SK-N-SH treated with all-trans-retinoic acid at 6 μM for 48 hours (cell line): ENCODE results near the gene ART3.

Experiments
- ATAC-seq: fragments of 200-7000 bp; cut with Tn5 transposase; 3 replicates; pipeline ENCODE4 v1.9.1; 2020; ENCODE audit warnings: mild to moderate bottlenecking, moderate library complexity
- ARNTL ChIP-seq: fragments of 450-650 bp; formaldehyde crosslinking; IDR thresholded peaks from 2 replicates; pipeline ENCODE4 v1.5.0; 2020; ENCODE audit warnings: low read depth, mild to moderate bottlenecking, moderate library complexity, borderline replicate concordance
- BACH2 ChIP-seq: fragments of 250-450 bp; sonication (Bioruptor Pico); IDR thresholded peaks from 2 replicates; pipeline ENCODE4 v1.9.0; 2021; ENCODE audit warnings: mild to moderate bottlenecking, borderline replicate concordance
- CREB5 ChIP-seq: fragments of 250-450 bp; sonication (Bioruptor Pico); IDR thresholded peaks from 2 replicates; pipeline ENCODE4 v1.5.1; 2020; ENCODE audit warnings: low read depth, mild to moderate bottlenecking, moderate library complexity
- CSDC2 ChIP-seq: fragments of 250-450 bp; sonication (Bioruptor Pico); IDR thresholded peaks from 2 replicates; pipeline ENCODE4 v1.5.0; 2020; ENCODE audit warnings: mild to moderate bottlenecking, moderate library complexity
- CSRNP3 ChIP-seq: fragments of 250-450 bp; sonication (Bioruptor Pico); IDR thresholded peaks from 2 replicates; pipeline ENCODE4 v1.5.1; 2021; ENCODE audit warnings: mild to moderate bottlenecking, moderate library complexity
- ESRRG ChIP-seq: fragments of 250-450 bp; sonication (Bioruptor Pico); IDR thresholded peaks from 2 replicates; pipeline ENCODE4 v1.6.1; 2021; ENCODE audit warnings: mild to moderate bottlenecking
- GLIS3 ChIP-seq: fragments of 250-450 bp; sonication (Bioruptor Pico); IDR thresholded peaks from 2 replicates; pipeline ENCODE4 v1.5.0; 2020; ENCODE audit warnings: mild to moderate bottlenecking, moderate library complexity
- ISL1 ChIP-seq: fragments of 250-450 bp; sonication (Bioruptor Pico); IDR thresholded peaks from 2 replicates; pipeline ENCODE4 v2.1.2; 2022; ENCODE audit warnings: mild to moderate bottlenecking, moderate library complexity
- OSR1 ChIP-seq: fragments of 250-450 bp; sonication (Bioruptor Pico); IDR thresholded peaks from 2 replicates; pipeline ENCODE4 v1.8.0; 2022; ENCODE audit warnings: moderate library complexity, mild to moderate bottlenecking, inconsistent platforms
- RARB ChIP-seq: fragments of 250-450 bp; sonication (Bioruptor Pico); IDR thresholded peaks from 2 replicates; pipeline ENCODE4 v1.8.0; 2021; ENCODE audit warnings: mild to moderate bottlenecking, moderate library complexity
- SNAI2 ChIP-seq: fragments of 250-450 bp; sonication (Bioruptor Pico); IDR thresholded peaks from 2 replicates; pipeline ENCODE4 v1.5.0; 2020; ENCODE audit warnings: mild to moderate bottlenecking, moderate library complexity
- TCF4 ChIP-seq: fragments of 250-450 bp; sonication (Bioruptor Pico); IDR thresholded peaks from 2 replicates; pipeline ENCODE4 v1.8.0; 2021; ENCODE audit warnings: mild to moderate bottlenecking, moderate library complexity, borderline replicate concordance
- TOX ChIP-seq: fragments of 250-450 bp; sonication (Bioruptor Pico); IDR thresholded peaks from 2 replicates; pipeline ENCODE4 v1.8.0; 2021; ENCODE audit warnings: mild to moderate bottlenecking, moderate library complexity, borderline replicate concordance
- TSHZ2 ChIP-seq: fragments of 250-450 bp; sonication (Bioruptor Pico); IDR thresholded peaks from 2 replicates; pipeline ENCODE4 v1.5.0; 2020; ENCODE audit warnings: mild to moderate bottlenecking, moderate library complexity
- ZC3H10 ChIP-seq: fragments of 250-450 bp; sonication (Bioruptor Pico); IDR thresholded peaks from 2 replicates; pipeline ENCODE4 v1.5.1; 2021; ENCODE audit warnings: mild to moderate bottlenecking, moderate library complexity
- ZFP3 ChIP-seq: fragments of 250-450 bp; sonication (Bioruptor Pico); IDR thresholded peaks from 2 replicates; pipeline ENCODE4 v1.5.0; 2020; ENCODE audit warnings: mild to moderate bottlenecking, moderate library complexity
- ZNF565 ChIP-seq: fragments of 450-650 bp; formaldehyde crosslinking; conservative IDR thresholded peaks from 2 replicates; pipeline ENCODE4 v1.5.0; 2020; ENCODE audit warnings: low read depth, mild to moderate bottlenecking, moderate library complexity
- ZNF70 ChIP-seq: fragments of 450-650 bp; formaldehyde crosslinking; IDR thresholded peaks from 2 replicates; pipeline ENCODE4 v1.5.0; 2020; ENCODE audit warnings: mild to moderate bottlenecking, moderate library complexity

The ART3 gene

GRCh38 chr4:76105652-76106051, 31.1 kb downstream of the ART3 start:
- TF ChIP-seq SNAI2 (CRISPR knock-in tag) = no peak
- no peak for TF ChIP-seq ESRRG (CRISPR knock-in tag)
- TF ChIP-seq RARB (CRISPR knock-in tag) = no peak
- TF ChIP-seq GLIS3 = no peak
- no peak for TF ChIP-seq TCF4
- TF ChIP-seq CSRNP3 (CRISPR knock-in tag) = no peak
- TF ChIP-seq ARNTL (CRISPR knock-in tag) = no peak
- TF ChIP-seq CREB5 = no peak
- no peak for ATAC-seq

- TF ChIP-seq CSDC2 (CRISPR knock-in tag) (no peak), ZNF565 (CRISPR knock-in tag) (no peak), RARB (CRISPR knock-in tag) (no peak), ZFP3 (CRISPR knock-in tag) (no peak), ZNF70 (CRISPR knock-in tag) (no peak), ISL1 (CRISPR knock-in tag) (no peak)
Observed at GRCh38 chr4:76106442-76106841, 31.9 kb downstream of the ART3 start.

GRCh38 chr4:76108467-76109181, 34.1 kb downstream of the ART3 start:
- TF ChIP-seq ESRRG (CRISPR knock-in tag) (no peak), CSDC2 (CRISPR knock-in tag) (no peak), TSHZ2 (CRISPR knock-in tag) (no peak), TCF4 (no peak), ISL1 (CRISPR knock-in tag) (no peak), ZNF70 (CRISPR knock-in tag) (no peak), OSR1 (no peak), ZFP3 (CRISPR knock-in tag) (no peak), RARB (CRISPR knock-in tag) (no peak), TOX (CRISPR knock-in tag) (no peak), BACH2 (CRISPR knock-in tag) (no peak), CREB5 (no peak)
- peak; percentile 39; the same call in 1 of the 3 replicates for ATAC-seq

More at GRCh38 chr4:76106442-76106841, 31.9 kb downstream of the ART3 start:
- no peak for ATAC-seq

DNA sequence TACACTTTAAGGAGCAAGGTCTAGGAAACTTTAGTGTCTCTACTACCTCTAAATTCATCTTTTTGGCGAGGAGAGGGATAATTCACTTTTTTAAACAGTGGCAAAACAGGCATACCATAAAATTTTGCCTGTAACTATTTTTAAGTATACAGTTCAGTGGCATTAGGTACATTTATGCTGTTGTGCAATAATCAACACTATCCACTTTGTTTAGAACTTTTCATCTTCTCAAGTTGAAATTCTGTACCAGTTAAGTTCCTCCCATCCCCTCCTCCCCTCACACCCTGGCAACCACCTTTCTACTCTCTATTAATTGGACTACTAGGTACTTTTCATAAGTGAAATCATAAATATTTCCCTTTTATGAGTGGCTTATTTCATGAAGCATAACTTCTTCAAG, 42.3 kb downstream of the ART3 start:
- ATAC-seq = no peak
- no peak for TF ChIP-seq ZC3H10 (CRISPR knock-in tag)
- no peak for TF ChIP-seq CREB5

DNA sequence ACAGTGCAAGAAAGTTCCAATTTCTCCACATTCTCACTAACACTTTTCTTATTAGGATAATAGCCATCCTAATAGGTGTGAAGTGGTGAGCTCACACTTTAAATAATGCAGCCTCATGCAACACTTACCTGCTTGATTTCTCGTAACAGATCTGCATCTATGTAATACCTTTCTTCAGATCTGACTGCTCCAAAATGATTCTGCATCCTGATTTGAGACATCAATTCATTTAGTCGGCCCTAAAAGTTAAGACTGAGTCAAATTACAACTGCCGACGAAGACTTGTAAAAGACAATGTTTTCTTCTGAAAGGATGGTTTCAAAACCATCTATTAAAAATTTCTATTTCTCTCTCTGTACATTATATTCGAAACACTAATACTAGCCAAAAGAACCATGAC, 43.0 kb downstream of the ART3 start:
- TF ChIP-seq SNAI2 (CRISPR knock-in tag) = no peak
- no peak for TF ChIP-seq ISL1 (CRISPR knock-in tag)
- no peak for TF ChIP-seq TOX (CRISPR knock-in tag)
- TF ChIP-seq TCF4 = no peak
- TF ChIP-seq ZNF565 (CRISPR knock-in tag) = no peak
- no peak for TF ChIP-seq ZNF70 (CRISPR knock-in tag)
- TF ChIP-seq ARNTL (CRISPR knock-in tag) = no peak
- TF ChIP-seq GLIS3 = no peak
- no peak for TF ChIP-seq CREB5
- TF ChIP-seq ZC3H10 (CRISPR knock-in tag) = no peak
- no peak for TF ChIP-seq BACH2 (CRISPR knock-in tag)
- ATAC-seq = no peak
